Measurements from ENCODE around the gene PSMB1. TPM values are rescaled to one million over a fixed set of nuclear protein-coding genes. Genes with fewer than 3 reads are reported as not detected.

PSMB1 gene
- total and polyA plus RNA-seq, 9 of the 15 experiments (the other 6 are each of a cell fraction or from before 2014, with no cell fraction given): 447 to 2,953 (median 884) TPM

DNA sequence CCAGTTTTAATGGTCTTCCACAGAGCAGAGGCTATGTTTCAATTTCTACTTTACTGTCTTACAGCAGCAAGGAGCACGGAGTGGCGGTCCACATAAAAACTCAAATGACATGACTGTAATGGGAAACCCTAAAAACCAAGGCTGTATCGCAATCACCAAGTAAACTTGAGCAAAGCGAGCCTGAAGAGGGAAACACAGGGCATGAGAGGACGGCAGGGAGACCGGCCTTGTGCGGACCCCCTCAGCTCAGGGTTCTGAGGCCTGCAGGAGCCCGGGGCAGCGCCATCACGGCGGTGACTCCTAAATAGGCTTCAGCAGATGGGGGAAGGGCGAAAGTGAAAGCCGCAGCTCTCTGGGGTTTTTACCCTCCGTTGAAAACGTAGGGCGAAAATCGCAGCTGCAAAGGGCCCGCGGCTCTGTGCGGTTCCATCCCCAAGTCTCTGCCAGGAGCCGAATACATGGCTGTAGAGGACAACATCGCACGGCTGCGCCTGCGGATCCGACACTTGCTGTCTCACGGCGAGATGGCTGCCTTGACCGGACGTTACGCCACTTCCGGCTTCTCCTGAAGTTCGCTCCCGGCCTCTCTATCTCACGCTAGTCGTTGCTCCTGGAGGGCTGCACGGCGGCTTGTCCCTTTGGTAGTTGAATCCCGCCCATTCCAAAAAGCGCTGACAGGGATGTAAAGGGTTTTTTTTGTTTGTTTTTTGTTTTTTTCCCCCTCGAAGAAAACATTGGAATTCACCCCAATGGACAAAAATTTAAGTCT, at the start of gene PSMB1 (continued):
- TF ChIP-seq ZNF449 (CRISPR knock-in tag; IDR thresholded peaks at IDR 0.05) (no peak), ZSCAN29 (IDR thresholded peaks at IDR 0.05) (peak; percentile 68; the same call in 1 of the 2 replicates), CHD4 (IDR thresholded peaks at IDR 0.05; ENCODE audit: insufficient read depth, insufficient replicate concordance, low read depth, low read length, poor library complexity, severe bottlenecking) (no peak), TAF1 (IDR thresholded peaks at IDR 0.05; ENCODE audit: control insufficient read depth, extremely low read depth, insufficient read depth, low read length, severe bottlenecking) (peak; percentile 96), RAD21 (CRISPR knock-in tag; conservative IDR thresholded peaks at IDR 0.05 in 1 of 2, IDR thresholded peaks at IDR 0.05 in 1 of 2) (no peak; a peak in 1 of 4 replicates), SRSF3 (IDR thresholded peaks at IDR 0.05; ENCODE audit: insufficient read depth, low read length) (no peak), ZNF586 (CRISPR knock-in tag; conservative IDR thresholded peaks at IDR 0.05) (no peak), RFX7 (CRISPR knock-in tag; IDR thresholded peaks at IDR 0.05) (no peak), XRCC4 (IDR thresholded peaks at IDR 0.05; ENCODE audit: extremely low read depth, insufficient read depth, insufficient read length) (no peak), ATF2 (CRISPR knock-in tag; IDR thresholded peaks at IDR 0.05) (no peak), E2F8 (IDR thresholded peaks at IDR 0.05; ENCODE audit: low read depth, partially characterized antibody) (peak; percentile 69)
- TF ChIP-seq, protein P1, sequence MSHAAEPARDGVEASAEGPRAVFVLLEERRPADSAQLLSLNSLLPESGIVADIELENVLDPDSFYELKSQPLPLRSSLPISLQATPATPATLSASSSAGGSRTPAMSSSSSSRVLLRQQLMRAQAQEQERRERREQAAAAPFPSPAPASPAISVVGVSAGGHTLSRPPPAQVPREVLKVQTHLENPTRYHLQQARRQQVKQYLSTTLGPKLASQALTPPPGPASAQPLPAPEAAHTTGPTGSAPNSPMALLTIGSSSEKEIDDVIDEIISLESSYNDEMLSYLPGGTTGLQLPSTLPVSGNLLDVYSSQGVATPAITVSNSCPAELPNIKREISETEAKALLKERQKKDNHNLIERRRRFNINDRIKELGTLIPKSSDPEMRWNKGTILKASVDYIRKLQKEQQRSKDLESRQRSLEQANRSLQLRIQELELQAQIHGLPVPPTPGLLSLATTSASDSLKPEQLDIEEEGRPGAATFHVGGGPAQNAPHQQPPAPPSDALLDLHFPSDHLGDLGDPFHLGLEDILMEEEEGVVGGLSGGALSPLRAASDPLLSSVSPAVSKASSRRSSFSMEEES (CRISPR knock-in tag; IDR thresholded peaks at IDR 0.05): no peak
- TF ChIP-seq, protein P2, sequence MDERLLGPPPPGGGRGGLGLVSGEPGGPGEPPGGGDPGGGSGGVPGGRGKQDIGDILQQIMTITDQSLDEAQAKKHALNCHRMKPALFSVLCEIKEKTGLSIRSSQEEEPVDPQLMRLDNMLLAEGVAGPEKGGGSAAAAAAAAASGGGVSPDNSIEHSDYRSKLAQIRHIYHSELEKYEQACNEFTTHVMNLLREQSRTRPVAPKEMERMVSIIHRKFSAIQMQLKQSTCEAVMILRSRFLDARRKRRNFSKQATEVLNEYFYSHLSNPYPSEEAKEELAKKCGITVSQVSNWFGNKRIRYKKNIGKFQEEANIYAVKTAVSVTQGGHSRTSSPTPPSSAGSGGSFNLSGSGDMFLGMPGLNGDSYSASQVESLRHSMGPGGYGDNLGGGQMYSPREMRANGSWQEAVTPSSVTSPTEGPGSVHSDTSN (CRISPR knock-in tag; IDR thresholded peaks at IDR 0.05; ENCODE audit: low read depth): no peak
- TF ChIP-seq, protein P2 (tag; conservative IDR thresholded peaks at IDR 0.05; ENCODE audit: low read depth): no peak

All from K562 (cell line).